Body of pancreas (tissue), 4 donors: Measurements from ENCODE around the gene USP33. TPM values are rescaled to one million over a fixed set of nuclear protein-coding genes. Genes with fewer than 3 reads are reported as not detected.

Experiments
- ATAC-seq: fragments of 150-250 bp; one replicate; pipeline ENCODE4 v1.9.1; 2016
- DNase-seq, 4 donors: peaks; one replicate each; pipeline ENCODE4 v3.0.0-alpha.2; 2019
- H3K27ac ChIP-seq, 4 donors: fragments of 200-600 bp; sonication (generic); 1 replicate in 3 of 4; 2 replicates in 1 of 4; pipeline versions ENCODE4 v1.5.1 to v1.6.1; 2016 to 2019; ENCODE audit warnings: mild to moderate bottlenecking in 1 of 4, mixed read lengths in 1 of 4, moderate library complexity in 1 of 4
- H3K27me3 ChIP-seq, 2 donors: fragments of 200-600 bp; sonication (generic); one replicate each; pipeline ENCODE4 v1.6.0; 2016; ENCODE audit warnings: mild to moderate bottlenecking in 1 of 2
- H3K36me3 ChIP-seq, 2 donors: fragments of 200-600 bp; sonication (generic); replicated peaks in 1 of 2; 2 replicates each; pipeline ENCODE4 v1.5.1; 2016; ENCODE audit warnings: low read depth in 2 of 2; ENCODE audit not compliant: insufficient read depth in 1 of 2
- H3K4me1 ChIP-seq: fragments of 200-600 bp; sonication (generic); one replicate; pipeline ENCODE4 v1.6.0; 2016
- H3K4me3 ChIP-seq, 2 donors: fragments of 200-600 bp; sonication (generic); 1 replicate in 1 of 2; 2 replicates in 1 of 2; pipeline ENCODE4 v1.5.1; 2016 to 2019
- H3K9me3 ChIP-seq, 3 donors: fragments of 200-600 bp; sonication (generic); 1 replicate in 2 of 3; 2 replicates in 1 of 3; pipeline ENCODE4 v1.5.1; 2016
- CTCF ChIP-seq, 7 experiments: fragments of 450-650 bp in 4 of 7; fragments of 200-600 bp in 3 of 7; sonication (generic) in 3 of 7; IDR thresholded peaks; one replicate each; pipeline ENCODE4 v1.5.1; 2016 to 2019; ENCODE audit warnings: antibody characterized with exemption in 7 of 7
- POLR2A ChIP-seq, 3 donors: fragments of 450-650 bp; IDR thresholded peaks; one replicate each; pipeline ENCODE4 v1.6.1; 2016; ENCODE audit warnings: antibody characterized with exemption in 3 of 3, mild to moderate bottlenecking in 2 of 3
- WGBS, 2 donors: methylation state at CpG; one replicate each; pipeline ENCODE4 v1.1.5; 2017; 5-methylcytosine and 5-hydroxymethylcytosine counted together
- intact Hi-C: fragments of 100-400 bp; cut with DNase I; formaldehyde crosslinking; loops from one replicate; pipeline ENCODE4 v1.15.1; 2023
- total RNA-seq, 2 donors: library from RNA; depleted of rRNA; stranded (reverse); fragments of >200 nt; gene quantifications; one replicate each; pipeline ENCODE4 v1.1.0, GENCODE V29; 2016

USP33 gene
- total RNA-seq, result 10 to 100 TPM; 53.1 to 65.1 TPM

GRCh38 chr1:77759071-77760028 is at the start of gene USP33:
Gene USP33, minus strand, starts transcription at chr1:77759852. Its CDS starts 18,155 bp downstream, at chr1:77741697.
- Histone ChIP-seq H3K4me1 (peaks cover 31% of the 10 kb centered on the region), H3K27me3 (no peaks in the 10 kb centered on the region), H3K36me3 (no peaks in the 10 kb centered on the region), H3K4me3 (peak within 1 kb of the TSS; percentile 95 to 96), H3K27ac (peak within 1 kb of the TSS; percentile 65 to 94 (median 86)), H3K9me3 (no peaks in the 10 kb centered on the region)
- TF ChIP-seq CTCF (IDR thresholded peaks at IDR 0.05), result no peak
- peak; percentile 57 to 84 (median 84) for TF ChIP-seq POLR2A (IDR thresholded peaks at IDR 0.05)
- ATAC-seq, result peak; percentile 98
- WGBS, 2 donors, result 0 to 1% methylated on average over 26 to 79 of the region's 79 CpGs
- DNase-seq, result peak; percentile 91 to 96 (median 92)
- intact Hi-C loops, result no loop called here

- no peaks in the 10 kb centered on the region for H3K27me3 ChIP-seq
- no peak overlapping the region for H3K27ac ChIP-seq
- no peak for TF ChIP-seq POLR2A (IDR thresholded peaks at IDR 0.05)
- TF ChIP-seq CTCF (IDR thresholded peaks at IDR 0.05), result no peak
- ATAC-seq (no peak), DNase-seq (no peak)
- WGBS, 2 donors, result 49 to 58% methylated on average over 2 of the region's 2 CpGs
- no peak overlapping the region for H3K4me3 ChIP-seq
- no peaks in the 10 kb centered on the region for H3K9me3 ChIP-seq
- intact Hi-C loops, result no loop called here
- H3K4me1 ChIP-seq, result no peaks in the 10 kb centered on the region
- peaks cover 0 to 3% of the 10 kb centered on the region in 2 donors for H3K36me3 ChIP-seq
Measured at GRCh38 chr1:77803371-77803770, 43.7 kb upstream of the USP33 start.

GRCh38 chr1:77802026-77802425 is 42.4 kb upstream of the USP33 start:
- no peak for TF ChIP-seq CTCF (IDR thresholded peaks at IDR 0.05)
- TF ChIP-seq POLR2A (IDR thresholded peaks at IDR 0.05), result no peak
- Histone ChIP-seq H3K9me3 (no peaks in the 10 kb centered on the region), H3K4me1 (no peaks in the 10 kb centered on the region), H3K36me3 (peaks cover 0 to 3% of the 10 kb centered on the region in 2 donors), H3K27ac (no peak overlapping the region), H3K27me3 (no peaks in the 10 kb centered on the region), H3K4me3 (no peak overlapping the region)
- intact Hi-C loops, result no loop called here
- ATAC-seq (no peak), DNase-seq (no peak)
- 80 to 91% methylated on average over 2 of the region's 2 CpGs for WGBS, 2 donors

- H3K4me3 ChIP-seq, result no peak overlapping the region
- intact Hi-C loops, result no loop called here
- no peaks in the 10 kb centered on the region for H3K36me3 ChIP-seq
- DNase-seq, result no peak
- no peak for TF ChIP-seq CTCF (IDR thresholded peaks at IDR 0.05)
- TF ChIP-seq POLR2A (IDR thresholded peaks at IDR 0.05), result no peak
- no peak for ATAC-seq
- no peaks in the 10 kb centered on the region for H3K9me3 ChIP-seq
- no peaks in the 10 kb centered on the region for H3K27me3 ChIP-seq
- H3K27ac ChIP-seq, result no peak overlapping the region
- H3K4me1 ChIP-seq, result no peaks in the 10 kb centered on the region
Measured at GRCh38 chr1:77797991-77798390, 38.3 kb upstream of the USP33 start.
